GM23338 (cell line): ENCODE data around the gene SLC35G1.

Source experiments
- CREB1 ChIP-seq: fragments of 250-450 bp; sonication (Bioruptor Pico); IDR thresholded peaks from 2 replicates; pipeline ENCODE4 v1.5.0; 2020; ENCODE audit warnings: low read depth, mild to moderate bottlenecking, moderate library complexity
- EZH2phosphoT487 ChIP-seq: fragments of 200-600 bp; sonication (generic); IDR thresholded peaks from one replicate; pipeline ENCODE4 v1.8.1; 2018; ENCODE audit warnings: antibody characterized with exemption; ENCODE audit not compliant: unreplicated experiment
- POLR2AphosphoS5 ChIP-seq: IDR thresholded peaks from 2 replicates; pipeline ENCODE4 v1.6.1; 2016; ENCODE audit warnings: antibody characterized with exemption, low read depth
- REST ChIP-seq: IDR thresholded peaks from one replicate; pipeline ENCODE4 v1.6.1; 2018; ENCODE audit warnings: antibody characterized with exemption; ENCODE audit not compliant: unreplicated experiment
- STAT1 ChIP-seq: IDR thresholded peaks from one replicate; pipeline ENCODE4 v1.6.1; 2016; ENCODE audit warnings: antibody characterized with exemption; ENCODE audit not compliant: unreplicated experiment
- TF ChIP-seq, protein P1 (sequence below), 2 experiments: fragments of 200-600 bp in 1 of 2; sonication (generic) in 1 of 2; conservative IDR thresholded peaks; 2 replicates each; pipeline versions ENCODE4 v1.5.1 to v1.6.1; 2016 to 2017; ENCODE audit warnings: antibody characterized with exemption in 2 of 2, low read depth in 2 of 2, mild to moderate bottlenecking in 2 of 2, moderate library complexity in 1 of 2

DNA sequence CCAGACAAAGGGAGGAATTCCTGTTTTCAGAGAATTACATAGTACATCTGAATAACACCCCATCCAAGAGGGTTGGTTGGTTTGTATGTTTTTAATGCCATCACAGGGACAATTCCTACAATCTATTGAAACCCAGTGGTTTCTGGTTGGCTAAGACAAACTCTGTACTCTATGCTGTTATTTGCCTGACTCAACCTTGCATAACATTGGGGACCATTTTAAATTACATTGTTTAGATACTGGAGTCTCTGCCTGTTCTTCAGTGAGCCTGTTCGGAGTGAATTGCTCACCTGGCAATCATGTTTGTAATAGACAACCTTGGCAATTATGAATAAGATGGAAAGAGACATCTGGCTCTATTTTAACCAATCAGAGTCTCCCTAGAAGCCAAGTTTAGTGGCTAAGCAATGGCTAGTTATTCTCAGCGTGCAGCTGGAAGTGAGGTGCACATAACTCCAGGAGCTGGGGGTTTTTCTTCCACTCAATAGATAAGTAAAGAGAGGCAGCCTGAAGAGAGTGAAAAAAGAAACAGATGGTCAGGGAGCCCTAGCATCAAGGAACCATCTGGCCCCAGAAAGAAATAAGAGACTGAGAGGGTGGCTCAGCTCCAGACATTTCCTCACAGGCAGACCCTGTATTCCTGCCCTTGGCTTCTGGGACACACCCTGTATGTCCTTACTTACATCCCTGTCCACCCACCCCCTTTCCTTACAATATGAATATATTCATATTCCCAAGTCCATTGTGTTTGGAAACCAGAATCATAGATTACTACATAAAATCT is 21.2 kb upstream of the SLC35G1 start:
- TF ChIP-seq POLR2AphosphoS5 (no peak), REST (no peak), CREB1 (CRISPR knock-in tag) (no peak), STAT1 (no peak), EZH2phosphoT487 (no peak)
- TF ChIP-seq, protein P1, sequence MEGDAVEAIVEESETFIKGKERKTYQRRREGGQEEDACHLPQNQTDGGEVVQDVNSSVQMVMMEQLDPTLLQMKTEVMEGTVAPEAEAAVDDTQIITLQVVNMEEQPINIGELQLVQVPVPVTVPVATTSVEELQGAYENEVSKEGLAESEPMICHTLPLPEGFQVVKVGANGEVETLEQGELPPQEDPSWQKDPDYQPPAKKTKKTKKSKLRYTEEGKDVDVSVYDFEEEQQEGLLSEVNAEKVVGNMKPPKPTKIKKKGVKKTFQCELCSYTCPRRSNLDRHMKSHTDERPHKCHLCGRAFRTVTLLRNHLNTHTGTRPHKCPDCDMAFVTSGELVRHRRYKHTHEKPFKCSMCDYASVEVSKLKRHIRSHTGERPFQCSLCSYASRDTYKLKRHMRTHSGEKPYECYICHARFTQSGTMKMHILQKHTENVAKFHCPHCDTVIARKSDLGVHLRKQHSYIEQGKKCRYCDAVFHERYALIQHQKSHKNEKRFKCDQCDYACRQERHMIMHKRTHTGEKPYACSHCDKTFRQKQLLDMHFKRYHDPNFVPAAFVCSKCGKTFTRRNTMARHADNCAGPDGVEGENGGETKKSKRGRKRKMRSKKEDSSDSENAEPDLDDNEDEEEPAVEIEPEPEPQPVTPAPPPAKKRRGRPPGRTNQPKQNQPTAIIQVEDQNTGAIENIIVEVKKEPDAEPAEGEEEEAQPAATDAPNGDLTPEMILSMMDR (conservative IDR thresholded peaks at IDR 0.05; ENCODE audit: low read depth in 2 of 2) = no peak
